Calu3 (cell line): ENCODE measurements around the gene CPNE8. TPM values are rescaled to one million over a fixed set of nuclear protein-coding genes. Genes with fewer than 3 reads are reported as not detected.

Experiments
- BruUV-seq: library from RNA; stranded (reverse); fragments of 400-500 nt; replicated peaks from 2 replicates; lab custom pipeline; 2021; lab: Mats Ljungman, UMichigan
- CTCF ChIA-PET: fragments of 300-600 bp; sonication (Branson Sonifier 250); formaldehyde crosslinking; loops from one replicate; lab custom pipeline; 2022; ENCODE audit warnings: antibody characterized with exemption; lab: Charles Lee
- DNase-seq: peaks from one replicate; pipeline ENCODE4 v3.0.0; 2022
- H3K27ac Mint-ChIP-seq: one replicate; pipeline ENCODE4 v1.8.0; 2022; ENCODE audit warnings: mixed read lengths; ENCODE audit not compliant: unreplicated experiment
- H3K27me3 Mint-ChIP-seq: one replicate; pipeline ENCODE4 v1.8.0; 2022; ENCODE audit warnings: mixed read lengths; ENCODE audit not compliant: unreplicated experiment
- H3K36me3 Mint-ChIP-seq: one replicate; pipeline ENCODE4 v1.8.0; 2022; ENCODE audit warnings: mild to moderate bottlenecking, moderate library complexity, mixed read lengths; ENCODE audit not compliant: insufficient read depth, unreplicated experiment
- H3K4me1 Mint-ChIP-seq: one replicate; pipeline ENCODE4 v1.8.0; 2022; ENCODE audit warnings: mild to moderate bottlenecking, low read depth, mixed read lengths; ENCODE audit not compliant: unreplicated experiment
- H3K4me3 Mint-ChIP-seq: one replicate; pipeline ENCODE4 v1.8.0; 2022; ENCODE audit warnings: mild to moderate bottlenecking, low read depth, moderate library complexity, mixed read lengths; ENCODE audit not compliant: unreplicated experiment
- H3K9me3 Mint-ChIP-seq: one replicate; pipeline ENCODE4 v1.8.0; 2022; ENCODE audit warnings: low read depth, mixed read lengths; ENCODE audit not compliant: unreplicated experiment
- intact Hi-C: fragments of 100-400 bp; cut with micrococcal nuclease; formaldehyde crosslinking; loops from one replicate; pipeline ENCODE4 v1.10.0; 2022; ENCODE audit not compliant: unreplicated experiment
- total RNA-seq: library from RNA; stranded (reverse); gene quantifications from 2 replicates; pipeline ENCODE4 v1.2.3, GENCODE V29; 2022
- TF ChIP-seq, protein P1 (sequence below): fragments of 200-600 bp; IDR thresholded peaks from one replicate; pipeline ENCODE4 v1.8.0; 2022; ENCODE audit warnings: antibody characterized with exemption; ENCODE audit not compliant: unreplicated experiment

Gene CPNE8
- total RNA-seq, 1 experiment from 2014 or later, result 17.8 TPM

- no peaks in the 10 kb centered on the region for H3K36me3 Mint-ChIP-seq
- no peak overlapping the region for H3K27ac Mint-ChIP-seq
- no peaks in the 10 kb centered on the region for H3K4me1 Mint-ChIP-seq
- TF ChIP-seq, protein P1, sequence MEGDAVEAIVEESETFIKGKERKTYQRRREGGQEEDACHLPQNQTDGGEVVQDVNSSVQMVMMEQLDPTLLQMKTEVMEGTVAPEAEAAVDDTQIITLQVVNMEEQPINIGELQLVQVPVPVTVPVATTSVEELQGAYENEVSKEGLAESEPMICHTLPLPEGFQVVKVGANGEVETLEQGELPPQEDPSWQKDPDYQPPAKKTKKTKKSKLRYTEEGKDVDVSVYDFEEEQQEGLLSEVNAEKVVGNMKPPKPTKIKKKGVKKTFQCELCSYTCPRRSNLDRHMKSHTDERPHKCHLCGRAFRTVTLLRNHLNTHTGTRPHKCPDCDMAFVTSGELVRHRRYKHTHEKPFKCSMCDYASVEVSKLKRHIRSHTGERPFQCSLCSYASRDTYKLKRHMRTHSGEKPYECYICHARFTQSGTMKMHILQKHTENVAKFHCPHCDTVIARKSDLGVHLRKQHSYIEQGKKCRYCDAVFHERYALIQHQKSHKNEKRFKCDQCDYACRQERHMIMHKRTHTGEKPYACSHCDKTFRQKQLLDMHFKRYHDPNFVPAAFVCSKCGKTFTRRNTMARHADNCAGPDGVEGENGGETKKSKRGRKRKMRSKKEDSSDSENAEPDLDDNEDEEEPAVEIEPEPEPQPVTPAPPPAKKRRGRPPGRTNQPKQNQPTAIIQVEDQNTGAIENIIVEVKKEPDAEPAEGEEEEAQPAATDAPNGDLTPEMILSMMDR, result no peak
- CTCF ChIA-PET, result no interaction called here
- H3K9me3 Mint-ChIP-seq, result no peaks in the 10 kb centered on the region
- BruUV-seq, result no TSS peak
- H3K27me3 Mint-ChIP-seq, result no peaks in the 10 kb centered on the region
- no peak overlapping the region for H3K4me3 Mint-ChIP-seq
- intact Hi-C loops, result loop anchor here (10.0 kb wide), 2 partner anchors 238 to 438 kb away; partner anchors contain the start of gene CPNE8
- no peak for DNase-seq
These were observed 239.0 kb downstream of the CPNE8 start for GRCh38 chr12:38666425-38666824.

GRCh38 chr12:38664661-38665269 lies 240.6 kb downstream of the CPNE8 start:
- BruUV-seq, result no TSS peak
- H3K36me3 Mint-ChIP-seq, result no peaks in the 10 kb centered on the region
- CTCF ChIA-PET, result no interaction called here
- peak; percentile 8 for DNase-seq
- intact Hi-C loops, result loop anchor here (10.0 kb wide), 2 partner anchors 240 to 440 kb away; partner anchors contain the start of gene CPNE8
- no peaks in the 10 kb centered on the region for H3K9me3 Mint-ChIP-seq
- H3K4me3 Mint-ChIP-seq, result no peak overlapping the region
- no peaks in the 10 kb centered on the region for H3K27me3 Mint-ChIP-seq
- no peak overlapping the region for H3K27ac Mint-ChIP-seq
- TF ChIP-seq, protein P1, result peak; percentile 18
- no peaks in the 10 kb centered on the region for H3K4me1 Mint-ChIP-seq

- no peak for DNase-seq
- Mint-ChIP-seq H3K9me3 (peaks cover 3% of the 10 kb centered on the region), H3K4me3 (no peak overlapping the region), H3K27me3 (no peaks in the 10 kb centered on the region), H3K4me1 (no peaks in the 10 kb centered on the region), H3K36me3 (no peaks in the 10 kb centered on the region), H3K27ac (no peak overlapping the region)
- CTCF ChIA-PET, result no interaction called here
- TF ChIP-seq, protein P1, result no peak
- intact Hi-C loops, result loop anchor here (10.0 kb wide), 2 partner anchors 242 to 442 kb away; partner anchors contain the start of gene CPNE8
- no TSS peak for BruUV-seq
These were observed 242.6 kb downstream of the CPNE8 start for GRCh38 chr12:38662829-38663228.

DNA sequence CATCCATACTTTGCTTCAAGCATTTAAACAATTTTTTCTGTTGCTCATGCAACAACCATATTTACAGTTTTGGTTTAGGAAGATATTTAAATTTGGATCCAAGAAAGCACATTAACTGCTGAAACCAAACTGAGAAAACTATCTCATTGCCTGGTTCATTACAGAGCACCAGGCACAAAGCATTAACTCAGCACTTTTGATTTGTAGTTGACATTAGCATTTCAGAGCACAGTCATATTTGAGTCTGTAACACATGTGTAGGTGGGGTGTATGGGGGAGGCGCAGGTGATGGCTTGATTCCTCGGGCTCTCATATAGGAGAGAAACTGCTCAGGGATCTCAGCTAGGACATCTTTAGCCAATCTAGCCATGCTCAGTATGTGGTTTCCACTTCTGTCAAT lies 251.7 kb downstream of the CPNE8 start:
- TF ChIP-seq, protein P1, result no peak
- no peaks in the 10 kb centered on the region for H3K27me3 Mint-ChIP-seq
- H3K36me3 Mint-ChIP-seq, result no peaks in the 10 kb centered on the region
- H3K4me1 Mint-ChIP-seq, result no peaks in the 10 kb centered on the region
- intact Hi-C loops, result no loop called here
- H3K4me3 Mint-ChIP-seq, result no peak overlapping the region
- no peaks in the 10 kb centered on the region for H3K9me3 Mint-ChIP-seq
- H3K27ac Mint-ChIP-seq, result no peak overlapping the region
- no peak for DNase-seq
- BruUV-seq, result no TSS peak
- CTCF ChIA-PET, result no interaction called here
